Astrocyte of the spinal cord (primary cell): ENCODE data around the gene ADGRF5.
A peak's percentile ranks its signal among the peaks of the same experiment; 100 is the strongest.
"Not testable (repeated sequence)": the region's sequence is repeated elsewhere in the genome, so short reads cannot be mapped to it uniquely, and the experiment has no call there.

Experiments used
- DNase-seq: peaks from one replicate; pipeline ENCODE4 v3.0.0; 2011; ENCODE audit warnings: low read depth, low spot score
- H3K4me3 ChIP-seq: 2 replicates; pipeline ENCODE4 v1.5.1; 2011; ENCODE audit warnings: low read depth, mild to moderate bottlenecking, low read length, moderate library complexity
- CTCF ChIP-seq: IDR thresholded peaks from 2 replicates; pipeline ENCODE4 v1.5.1; 2012; ENCODE audit warnings: low read depth, mild to moderate bottlenecking, low read length, inconsistent platforms
- in situ Hi-C: cut with HindIII; loops from 2 replicates; pipeline ENCODE4 v1.10.0; 2017; ENCODE audit warnings: low sequenced_read_pairs

The ADGRF5 gene

GRCh38 chr6:46863791-46864190, 57.9 kb downstream of the ADGRF5 start:
- no peak overlapping the region for H3K4me3 ChIP-seq
- no peak for TF ChIP-seq CTCF
- DNase-seq = no peak
- in situ Hi-C loops = no loop called here

- TF ChIP-seq CTCF = peak; percentile 17
- no peak overlapping the region for H3K4me3 ChIP-seq
- in situ Hi-C loops = no loop called here
- no peak for DNase-seq
These were observed 59.4 kb downstream of the ADGRF5 start for GRCh38 chr6:46862381-46862780.

GRCh38 chr6:46855966-46856365, 65.8 kb downstream of the ADGRF5 start:
- TF ChIP-seq CTCF = peak; percentile 74
- DNase-seq = peak; percentile 7
- H3K4me3 ChIP-seq, in situ Hi-C loops: not testable (repeated sequence)

- DNase-seq, in situ Hi-C loops, H3K4me3 ChIP-seq: not testable (repeated sequence)
These were observed 70.2 kb downstream of the ADGRF5 start for GRCh38 chr6:46851576-46851975.

- no peak overlapping the region for H3K4me3 ChIP-seq
- TF ChIP-seq CTCF = no peak
- in situ Hi-C loops = no loop called here
- peak; percentile 37 for DNase-seq
These were observed 70.9 kb downstream of the ADGRF5 start for GRCh38 chr6:46850792-46851191.

DNA sequence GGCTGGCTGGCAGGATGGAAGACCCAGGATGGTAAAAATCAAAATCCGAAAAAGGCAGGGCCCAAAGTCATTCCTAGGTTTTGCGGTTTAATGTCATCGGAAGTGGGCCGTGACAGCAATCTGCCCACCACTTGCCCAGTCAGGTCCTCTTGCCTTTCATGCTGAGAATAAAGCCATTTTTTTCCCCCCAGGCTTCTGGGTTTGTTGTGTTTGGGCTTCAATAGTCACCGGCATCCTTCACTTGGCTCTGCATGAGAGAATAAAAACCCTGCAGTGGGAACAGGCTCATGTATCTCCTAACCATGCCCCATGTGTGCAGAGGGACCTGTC, 72.4 kb downstream of the ADGRF5 start:
- H3K4me3 ChIP-seq = no peak overlapping the region
- TF ChIP-seq CTCF = no peak
- DNase-seq = peak; percentile 23
- in situ Hi-C loops = no loop called here

DNA sequence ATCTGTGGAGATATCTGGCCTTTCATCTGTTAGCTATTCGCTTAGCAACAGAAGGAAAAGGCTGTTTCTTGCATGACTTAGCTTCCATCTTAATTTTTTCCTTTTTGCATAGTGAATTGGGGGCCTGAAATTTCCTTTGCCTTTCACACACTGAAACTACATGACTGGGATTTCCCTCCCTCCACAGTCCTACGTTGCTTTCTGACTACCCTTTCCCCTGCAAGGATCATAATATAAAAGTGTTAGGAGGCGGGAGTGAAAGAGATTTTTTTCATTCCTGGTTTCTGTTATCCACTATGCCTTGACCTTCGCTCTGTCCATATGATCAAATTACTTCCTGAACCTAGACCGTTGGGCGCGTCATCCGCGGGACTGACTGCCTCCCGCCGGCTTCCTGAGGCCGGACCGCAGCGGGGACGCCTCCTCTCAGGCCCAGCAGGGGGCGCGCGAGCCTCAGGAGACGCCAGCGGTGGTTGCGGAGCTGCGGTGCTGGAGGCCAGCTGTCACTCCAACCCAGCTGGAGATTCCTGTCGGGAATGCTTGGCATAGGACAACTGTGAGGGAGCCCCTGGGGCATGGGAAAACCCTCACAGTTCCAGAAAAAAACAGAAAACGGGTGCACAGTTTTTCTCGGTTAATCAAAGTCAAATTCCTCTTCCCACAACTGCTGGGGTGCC, 72.9 kb downstream of the ADGRF5 start:
- DNase-seq = peak; percentile 80
- H3K4me3 ChIP-seq = no peak overlapping the region
- TF ChIP-seq CTCF = peak; percentile 89
- in situ Hi-C loops = no loop called here
